Glutamatergic neuron (in vitro differentiated cells): ENCODE measurements around the gene CD44. TPM values are rescaled to one million over a fixed set of nuclear protein-coding genes. Genes with fewer than 3 reads are reported as not detected.

Experiments used
- DNase-seq: peaks from one replicate; pipeline ENCODE4 v3.0.0; 2022
- H3K27ac Mint-ChIP-seq: one replicate; pipeline ENCODE4 v1.8.0; 2020; ENCODE audit warnings: mild to moderate bottlenecking, mixed read lengths, inconsistent platforms; ENCODE audit not compliant: unreplicated experiment
- H3K27me3 Mint-ChIP-seq: one replicate; pipeline ENCODE4 v1.8.0; 2020; ENCODE audit warnings: mild to moderate bottlenecking, moderate library complexity, mixed read lengths, inconsistent platforms; ENCODE audit not compliant: unreplicated experiment
- H3K36me3 Mint-ChIP-seq: one replicate; pipeline ENCODE4 v1.8.0; 2020; ENCODE audit warnings: mild to moderate bottlenecking, mixed read lengths, inconsistent platforms; ENCODE audit not compliant: unreplicated experiment
- H3K4me1 Mint-ChIP-seq: one replicate; pipeline ENCODE4 v1.8.0; 2020; ENCODE audit warnings: mild to moderate bottlenecking, low read depth, mixed read lengths, inconsistent platforms; ENCODE audit not compliant: unreplicated experiment
- H3K4me3 Mint-ChIP-seq: one replicate; pipeline ENCODE4 v1.8.0; 2020; ENCODE audit warnings: mild to moderate bottlenecking, mixed read lengths, inconsistent platforms; ENCODE audit not compliant: unreplicated experiment
- H3K9me3 Mint-ChIP-seq: one replicate; pipeline ENCODE4 v1.8.0; 2020; ENCODE audit warnings: mild to moderate bottlenecking, moderate library complexity, mixed read lengths, inconsistent platforms; ENCODE audit not compliant: unreplicated experiment
- CTCF ChIP-seq: fragments of 200-600 bp; sonication (generic); IDR thresholded peaks from one replicate; pipeline ENCODE4 v1.5.0; 2021; ENCODE audit not compliant: partially characterized antibody, unreplicated experiment
- total RNA-seq: library from RNA; stranded (reverse); fragmentation: NEBNext Ultra II Directional; extraction: Animal tissue kit (Norgen Biotek cat#: 25700); gene quantifications from one replicate; pipeline ENCODE4 v1.2.1, GENCODE V29; 2021; ENCODE audit not compliant: unreplicated experiment

CD44 gene
- total RNA-seq, 1 donor from 2014 or later, result 0.71 TPM

GRCh38 chr11:35133656-35134055 lies 5.3 kb upstream of the CD44 start:
- H3K27me3 Mint-ChIP-seq, result peaks cover 8% of the 10 kb centered on the region
- no peak overlapping the region for H3K27ac Mint-ChIP-seq
- TF ChIP-seq CTCF, result no peak
- no peak overlapping the region for H3K4me3 Mint-ChIP-seq
- DNase-seq, result no peak
- peaks cover 3% of the 10 kb centered on the region for H3K4me1 Mint-ChIP-seq
- H3K9me3 Mint-ChIP-seq, result peaks cover 4% of the 10 kb centered on the region
- no peaks in the 10 kb centered on the region for H3K36me3 Mint-ChIP-seq

GRCh38 chr11:35134403-35135148 lies 4.4 kb upstream of the CD44 start:
- no peaks in the 10 kb centered on the region for H3K36me3 Mint-ChIP-seq
- no peak for TF ChIP-seq CTCF
- H3K9me3 Mint-ChIP-seq, result peaks cover 4% of the 10 kb centered on the region
- H3K27me3 Mint-ChIP-seq, result peaks cover 11% of the 10 kb centered on the region
- H3K4me3 Mint-ChIP-seq, result no peak overlapping the region
- no peak overlapping the region for H3K27ac Mint-ChIP-seq
- no peak for DNase-seq
- peaks cover 3% of the 10 kb centered on the region for H3K4me1 Mint-ChIP-seq

GRCh38 chr11:35135222-35135621 lies 3.7 kb upstream of the CD44 start:
- DNase-seq, result no peak
- H3K27me3 Mint-ChIP-seq, result peaks cover 11% of the 10 kb centered on the region
- no peak overlapping the region for H3K4me3 Mint-ChIP-seq

GRCh38 chr11:35136311-35136710 lies 2.7 kb upstream of the CD44 start:
- no peak for TF ChIP-seq CTCF
- Mint-ChIP-seq H3K4me1 (peaks cover 3% of the 10 kb centered on the region), H3K27ac (no peak overlapping the region)

More at GRCh38 chr11:35135222-35135621, 3.7 kb upstream of the CD44 start:
- H3K36me3 Mint-ChIP-seq, result no peaks in the 10 kb centered on the region
- H3K9me3 Mint-ChIP-seq, result peaks cover 4% of the 10 kb centered on the region
- TF ChIP-seq CTCF, result no peak
- peaks cover 3% of the 10 kb centered on the region for H3K4me1 Mint-ChIP-seq
- no peak overlapping the region for H3K27ac Mint-ChIP-seq

GRCh38 chr11:35138058-35138457 lies 913 bp upstream of the CD44 start:
- H3K9me3 Mint-ChIP-seq, result peaks cover 4% of the 10 kb centered on the region
- no peaks in the 10 kb centered on the region for H3K4me1 Mint-ChIP-seq
- no peak for TF ChIP-seq CTCF
- no peak overlapping the region for H3K27ac Mint-ChIP-seq
- peaks cover 17% of the 10 kb centered on the region for H3K27me3 Mint-ChIP-seq
- no peaks in the 10 kb centered on the region for H3K36me3 Mint-ChIP-seq
- no peak for DNase-seq
- peak overlapping the region; percentile 82 for H3K4me3 Mint-ChIP-seq

More at GRCh38 chr11:35136311-35136710, 2.7 kb upstream of the CD44 start:
- DNase-seq, result no peak
- H3K9me3 Mint-ChIP-seq, result peaks cover 4% of the 10 kb centered on the region
- peaks cover 14% of the 10 kb centered on the region for H3K27me3 Mint-ChIP-seq
- no peak overlapping the region for H3K4me3 Mint-ChIP-seq
- H3K36me3 Mint-ChIP-seq, result no peaks in the 10 kb centered on the region
